Measurements from ENCODE around the gene UCK2.

UCK2 gene

DNA sequence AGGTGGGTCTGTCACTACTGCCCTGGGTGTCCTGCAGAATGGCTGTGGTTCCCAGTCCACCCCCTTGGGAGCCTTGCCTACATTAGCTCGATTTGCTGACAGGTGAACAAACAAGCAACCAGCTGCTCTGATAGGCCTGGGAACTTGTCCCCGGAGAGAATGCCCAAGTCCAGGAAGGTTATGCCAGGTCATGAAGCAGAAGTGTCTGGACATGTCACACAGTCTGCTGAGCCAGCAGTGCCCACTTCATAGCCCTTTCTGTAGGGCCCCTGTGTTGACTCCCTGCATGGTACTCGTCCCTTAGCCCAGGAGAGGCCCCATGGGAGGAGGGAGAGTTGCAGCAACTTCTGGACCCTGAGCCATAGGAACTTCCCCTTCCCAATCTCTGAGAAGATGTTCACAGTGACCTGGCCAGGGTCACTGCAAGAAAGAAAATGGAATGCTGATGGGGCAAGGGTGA is 31.0 kb downstream of the UCK2 start:
- H3K9ac ChIP-seq (ENCODE audit: low read length): no peak overlapping the region
- no peak for TF ChIP-seq EZH2 (optimal IDR thresholded peaks at IDR 0.05; ENCODE audit: low read depth, low read length)
- TF ChIP-seq EZH2phosphoT487 (IDR thresholded peaks at IDR 0.05; ENCODE audit: low read length): no peak
- TF ChIP-seq, protein P1, sequence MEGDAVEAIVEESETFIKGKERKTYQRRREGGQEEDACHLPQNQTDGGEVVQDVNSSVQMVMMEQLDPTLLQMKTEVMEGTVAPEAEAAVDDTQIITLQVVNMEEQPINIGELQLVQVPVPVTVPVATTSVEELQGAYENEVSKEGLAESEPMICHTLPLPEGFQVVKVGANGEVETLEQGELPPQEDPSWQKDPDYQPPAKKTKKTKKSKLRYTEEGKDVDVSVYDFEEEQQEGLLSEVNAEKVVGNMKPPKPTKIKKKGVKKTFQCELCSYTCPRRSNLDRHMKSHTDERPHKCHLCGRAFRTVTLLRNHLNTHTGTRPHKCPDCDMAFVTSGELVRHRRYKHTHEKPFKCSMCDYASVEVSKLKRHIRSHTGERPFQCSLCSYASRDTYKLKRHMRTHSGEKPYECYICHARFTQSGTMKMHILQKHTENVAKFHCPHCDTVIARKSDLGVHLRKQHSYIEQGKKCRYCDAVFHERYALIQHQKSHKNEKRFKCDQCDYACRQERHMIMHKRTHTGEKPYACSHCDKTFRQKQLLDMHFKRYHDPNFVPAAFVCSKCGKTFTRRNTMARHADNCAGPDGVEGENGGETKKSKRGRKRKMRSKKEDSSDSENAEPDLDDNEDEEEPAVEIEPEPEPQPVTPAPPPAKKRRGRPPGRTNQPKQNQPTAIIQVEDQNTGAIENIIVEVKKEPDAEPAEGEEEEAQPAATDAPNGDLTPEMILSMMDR (IDR thresholded peaks at IDR 0.05; ENCODE audit: low read length): no peak
- H3K36me3 ChIP-seq (replicated peaks; ENCODE audit: insufficient read depth, low read length): no peaks in the 10 kb centered on the region
- no peaks in the 10 kb centered on the region for H3K4me1 ChIP-seq (ENCODE audit: low read length)
- no peak overlapping the region for H2AFZ ChIP-seq (ENCODE audit: low read length)
- no peak overlapping the region for H3K4me3 ChIP-seq (ENCODE audit: low read length)
- H3K9me2 ChIP-seq (replicated peaks; ENCODE audit: insufficient read depth, low read length): no peaks in the 10 kb centered on the region
- H3K9me3 ChIP-seq (replicated peaks; ENCODE audit: insufficient read depth, low read length): no peaks in the 10 kb centered on the region
- H3K27me3 ChIP-seq (replicated peaks; ENCODE audit: insufficient read depth, low read length): no peaks in the 10 kb centered on the region
- no peak overlapping the region for H3K27ac ChIP-seq (ENCODE audit: low read length)
- H3K79me2 ChIP-seq (ENCODE audit: low read length): peaks cover 97% of the 10 kb centered on the region
- no peak for DNase-seq
- H3F3A ChIP-seq (ENCODE audit: insufficient read depth, low read length): no peaks in the 10 kb centered on the region
- H4K20me1 ChIP-seq (ENCODE audit: insufficient read depth, low read length): peaks cover 78% of the 10 kb centered on the region
- no peak overlapping the region for H3K4me2 ChIP-seq (ENCODE audit: low read depth, low read length)

DNA sequence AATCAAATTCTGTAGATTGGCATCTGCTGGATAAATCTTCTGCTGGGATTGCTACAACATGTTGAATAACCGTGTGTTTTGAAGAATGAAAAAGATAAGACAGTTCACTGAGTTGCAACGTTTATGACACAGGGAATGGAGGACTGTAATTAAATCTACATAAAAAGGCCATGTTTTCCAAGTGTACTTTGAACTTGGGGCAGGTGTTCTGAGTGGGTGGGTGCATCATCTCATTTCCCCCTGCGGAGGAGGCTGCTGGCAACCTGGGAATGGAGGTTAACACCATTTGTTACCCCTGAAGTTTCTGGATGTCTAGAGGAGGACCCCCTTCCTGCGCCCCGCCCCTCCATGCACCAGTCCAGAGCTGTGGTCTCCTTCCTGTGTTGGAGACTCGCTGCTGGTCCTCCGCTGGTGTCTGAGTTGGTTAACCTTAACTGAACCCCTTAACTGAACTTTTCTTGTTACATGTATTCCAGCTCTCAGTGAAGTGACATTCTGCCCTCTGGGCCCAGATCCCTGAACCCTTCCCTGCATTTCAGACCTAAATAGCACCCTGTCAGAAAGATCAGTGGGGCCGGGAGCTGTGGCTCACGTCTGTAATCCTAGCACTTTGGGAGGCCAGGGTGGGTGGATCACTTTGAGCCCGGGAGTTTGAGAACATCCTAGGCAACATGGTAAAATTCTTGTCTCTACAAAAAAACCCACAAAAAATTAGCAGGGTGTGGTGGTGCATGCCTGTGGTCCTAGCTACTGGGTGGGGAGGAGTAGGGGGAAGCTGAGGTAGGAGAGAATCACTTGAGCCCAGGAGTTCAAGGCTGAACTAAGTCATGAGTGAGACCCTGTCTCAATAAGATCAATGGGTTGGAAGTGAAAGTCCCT is 31.8 kb downstream of the UCK2 start:
- Histone ChIP-seq H3K36me3 (replicated peaks; ENCODE audit: insufficient read depth, low read length) (no peaks in the 10 kb centered on the region), H3K9ac (ENCODE audit: low read length) (no peak overlapping the region), H3K4me1 (ENCODE audit: low read length) (no peaks in the 10 kb centered on the region), H4K20me1 (ENCODE audit: insufficient read depth, low read length) (peaks cover 74% of the 10 kb centered on the region), H3K27ac (ENCODE audit: low read length) (no peak overlapping the region), H3K4me2 (ENCODE audit: low read depth, low read length) (no peak overlapping the region), H3K9me3 (replicated peaks; ENCODE audit: insufficient read depth, low read length) (no peaks in the 10 kb centered on the region), H3K9me2 (replicated peaks; ENCODE audit: insufficient read depth, low read length) (no peaks in the 10 kb centered on the region), H3K4me3 (ENCODE audit: low read length) (no peak overlapping the region), H3F3A (ENCODE audit: insufficient read depth, low read length) (no peaks in the 10 kb centered on the region), H3K79me2 (ENCODE audit: low read length) (peaks cover 97% of the 10 kb centered on the region), H2AFZ (ENCODE audit: low read length) (no peak overlapping the region), H3K27me3 (replicated peaks; ENCODE audit: insufficient read depth, low read length) (no peaks in the 10 kb centered on the region)
- DNase-seq: no peak
- no peak for TF ChIP-seq EZH2phosphoT487 (IDR thresholded peaks at IDR 0.05; ENCODE audit: low read length)
- no peak for TF ChIP-seq EZH2 (optimal IDR thresholded peaks at IDR 0.05; ENCODE audit: low read depth, low read length)
- TF ChIP-seq, protein P1 (IDR thresholded peaks at IDR 0.05; ENCODE audit: low read length): no peak

DNA sequence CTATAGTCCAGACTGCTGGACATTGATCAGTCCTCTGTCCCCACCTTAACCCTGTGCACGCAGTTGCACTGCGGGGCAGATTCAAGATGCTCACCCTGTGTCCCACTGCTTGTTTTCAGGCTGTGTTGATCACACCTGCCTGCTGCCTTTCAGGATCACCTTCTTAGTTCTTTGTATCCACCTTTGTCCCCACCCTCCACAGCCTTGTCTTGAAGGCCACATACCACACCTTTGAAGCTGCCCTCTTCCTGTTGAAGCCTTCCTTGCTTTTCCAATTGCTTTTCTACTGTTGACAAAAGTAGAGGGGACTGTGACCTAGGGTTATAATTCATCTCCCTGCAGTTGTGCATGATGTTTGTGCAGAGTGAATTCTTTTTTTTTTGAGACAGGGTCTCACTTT is 32.7 kb downstream of the UCK2 start:
- H3K79me2 ChIP-seq (ENCODE audit: low read length): peaks cover 98% of the 10 kb centered on the region
- no peaks in the 10 kb centered on the region for H3K27me3 ChIP-seq (replicated peaks; ENCODE audit: insufficient read depth, low read length)
- no peaks in the 10 kb centered on the region for H3K9me2 ChIP-seq (replicated peaks; ENCODE audit: insufficient read depth, low read length)
- H3K36me3 ChIP-seq (replicated peaks; ENCODE audit: insufficient read depth, low read length): no peaks in the 10 kb centered on the region
- no peak overlapping the region for H3K4me3 ChIP-seq (ENCODE audit: low read length)
- H3K9me3 ChIP-seq (replicated peaks; ENCODE audit: insufficient read depth, low read length): no peaks in the 10 kb centered on the region
- TF ChIP-seq EZH2phosphoT487 (IDR thresholded peaks at IDR 0.05; ENCODE audit: low read length) (no peak), EZH2 (optimal IDR thresholded peaks at IDR 0.05; ENCODE audit: low read depth, low read length) (no peak)
- TF ChIP-seq, protein P1 (IDR thresholded peaks at IDR 0.05; ENCODE audit: low read length): no peak
- no peak overlapping the region for H3K27ac ChIP-seq (ENCODE audit: low read length)
- no peak overlapping the region for H3K4me2 ChIP-seq (ENCODE audit: low read depth, low read length)
- H2AFZ ChIP-seq (ENCODE audit: low read length): no peak overlapping the region
- no peak for DNase-seq
- H3K4me1 ChIP-seq (ENCODE audit: low read length): no peaks in the 10 kb centered on the region
- H3F3A ChIP-seq (ENCODE audit: insufficient read depth, low read length): no peaks in the 10 kb centered on the region
- no peak overlapping the region for H3K9ac ChIP-seq (ENCODE audit: low read length)
- peaks cover 72% of the 10 kb centered on the region for H4K20me1 ChIP-seq (ENCODE audit: insufficient read depth, low read length)

Measured in MM.1S (cell line).